ENCODE measurements around the gene CNTNAP1. TPM values are rescaled to one million over a fixed set of nuclear protein-coding genes. Genes with fewer than 3 reads are reported as not detected.

The CNTNAP1 gene
- total and polyA plus RNA-seq, 9 of the 15 experiments (the other 6 are each of a cell fraction or from before 2014, with no cell fraction given), result 0.10 to 1.8 (median 0.62) TPM

- Histone ChIP-seq H3K27me3 (ENCODE audit: control insufficient read depth in 2 of 2, insufficient read depth in 2 of 2, low read length in 2 of 2) (no peaks in the 10 kb centered on the region), H3K36me3 (ENCODE audit: control insufficient read depth, insufficient read depth, low read length) (peaks cover 57% of the 10 kb centered on the region), H3K27ac (ENCODE audit: extremely low read depth, low read depth, low read length) (no peak overlapping the region), H3K9me3 (replicated peaks; ENCODE audit: control insufficient read depth, insufficient read depth, low read depth, low read length) (no peaks in the 10 kb centered on the region), H3K4me1 (replicated peaks in 1 of 2; ENCODE audit: control insufficient read depth in 2 of 2, insufficient read depth in 2 of 2, low read length in 2 of 2) (no peaks in the 10 kb centered on the region), H3K4me2 (ENCODE audit: insufficient read depth, low read length) (no peak overlapping the region), H3K79me2 (ENCODE audit: control insufficient read depth, insufficient read depth, low read length) (no peaks in the 10 kb centered on the region), H4K20me1 (replicated peaks; ENCODE audit: control insufficient read depth, insufficient read depth, low read length) (no peaks in the 10 kb centered on the region), H3K4me3 (no peak overlapping the region), H3K9ac (ENCODE audit: insufficient read depth in 1 of 2, low read depth in 2 of 2, low read length in 2 of 2) (no peak overlapping the region), H2AFZ (ENCODE audit: low read depth, low read length) (no peak overlapping the region), H3K9me1 (ENCODE audit: control insufficient read depth, insufficient read depth, low read length) (no peaks in the 10 kb centered on the region)
- TF ChIP-seq RBM39 (optimal IDR thresholded peaks at IDR 0.05; ENCODE audit: low read depth, low read length), result no peak
- TF ChIP-seq ZNF212 (CRISPR knock-in tag; IDR thresholded peaks at IDR 0.05), result no peak
- TF ChIP-seq KDM4B (IDR thresholded peaks at IDR 0.05; ENCODE audit: borderline replicate concordance in 2 of 2, low read depth in 1 of 2), result no peak
- no peak for TF ChIP-seq CBX2 (IDR thresholded peaks at IDR 0.05; ENCODE audit: insufficient read depth, low read length, poor library complexity, severe bottlenecking)
- TF ChIP-seq RBM15 (IDR thresholded peaks at IDR 0.05; ENCODE audit: insufficient read depth, low read length), result no peak
- no peak for TF ChIP-seq CREB3 (tag; conservative IDR thresholded peaks at IDR 0.05; ENCODE audit: low read depth)
- TF ChIP-seq, protein P1, sequence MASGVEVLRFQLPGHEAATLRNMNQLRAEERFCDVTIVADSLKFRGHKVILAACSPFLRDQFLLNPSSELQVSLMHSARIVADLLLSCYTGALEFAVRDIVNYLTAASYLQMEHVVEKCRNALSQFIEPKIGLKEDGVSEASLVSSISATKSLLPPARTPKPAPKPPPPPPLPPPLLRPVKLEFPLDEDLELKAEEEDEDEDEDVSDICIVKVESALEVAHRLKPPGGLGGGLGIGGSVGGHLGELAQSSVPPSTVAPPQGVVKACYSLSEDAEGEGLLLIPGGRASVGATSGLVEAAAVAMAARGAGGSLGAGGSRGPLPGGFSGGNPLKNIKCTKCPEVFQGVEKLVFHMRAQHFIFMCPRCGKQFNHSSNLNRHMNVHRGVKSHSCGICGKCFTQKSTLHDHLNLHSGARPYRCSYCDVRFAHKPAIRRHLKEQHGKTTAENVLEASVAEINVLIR (CRISPR knock-in tag; IDR thresholded peaks at IDR 0.05), result no peak
- no peak for TF ChIP-seq ESRRB (CRISPR knock-in tag; IDR thresholded peaks at IDR 0.05; ENCODE audit: borderline replicate concordance)
- TF ChIP-seq NR2C1 (IDR thresholded peaks at IDR 0.05), result no peak
- TF ChIP-seq NR2C1 (tag; IDR thresholded peaks at IDR 0.05), result no peak
- no peak for TF ChIP-seq THRAP3 (IDR thresholded peaks at IDR 0.05; ENCODE audit: borderline replicate concordance)
- FAIRE-seq (no peak), DNase-seq (ENCODE audit: extremely low read depth in 1 of 4, low spot score in 3 of 4) (no peak), ATAC-seq (no peak)
- POLR2A ChIA-PET, result no interaction called here
- intact Hi-C loops (cut with micrococcal nuclease) (loop anchor here (5.0 kb wide), 1 partner anchor 214 kb away; no protein-coding TSS in a partner anchor), in situ Hi-C loops (cut with MboI) (loop anchor here (5.0 to 10.0 kb wide), 2 partner anchors 99 to 211 kb away; partner anchors contain the start of gene BECN1)
- no TSS peak for BruUV-seq (replicated peaks)
- 17% methylated on average over 3 of the region's 3 CpGs for WGBS (ENCODE audit: insufficient coverage, low coverage, missing lambda C conversion rate)
- CTCF ChIA-PET (ENCODE audit: low intra/inter-chr PET ratio), result no interaction called here
Observed at GRCh38 chr17:42723636-42724035, 41.3 kb downstream of the CNTNAP1 start.

Measured in K562 (cell line).